AG09309 (cell line): ENCODE measurements around the gene RMND5B.

ENCODE experiments used
- DNase-seq: peaks from one replicate; pipeline ENCODE4 v3.0.0-alpha.2; 2010; ENCODE audit warnings: low read depth
- H3K4me3 ChIP-seq: 2 replicates; pipeline ENCODE4 v1.5.1; 2011; ENCODE audit warnings: mild to moderate bottlenecking, low read depth, low read length, moderate library complexity; ENCODE audit not compliant: control insufficient read depth
- TF ChIP-seq, protein P1 (sequence below): IDR thresholded peaks from 2 replicates; pipeline ENCODE4 v1.5.1; 2011; ENCODE audit warnings: mild to moderate bottlenecking, low read depth, low read length, inconsistent platforms; ENCODE audit not compliant: insufficient read depth, control insufficient read depth; ENCODE audit errors: missing control alignments

Gene RMND5B

DNA sequence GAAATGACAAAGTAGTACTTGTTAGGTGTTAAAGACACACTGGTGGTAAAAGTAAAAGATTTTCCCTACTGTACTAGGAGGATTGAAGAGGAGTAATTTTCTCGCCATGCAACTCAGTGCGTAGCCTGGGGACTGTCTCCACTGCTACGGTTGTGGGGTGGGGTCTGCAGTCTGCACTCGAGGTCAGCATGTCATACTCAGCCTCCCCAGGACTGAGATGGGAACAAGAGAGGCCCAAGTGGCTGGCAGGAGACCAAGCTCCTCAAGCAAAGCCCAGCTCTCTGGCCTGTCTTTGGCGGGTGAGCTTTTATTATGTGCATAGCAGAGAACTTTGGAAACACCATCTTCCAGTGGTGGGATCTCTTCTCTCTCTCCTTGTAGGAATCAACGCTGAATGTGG, 12.4 kb downstream of the RMND5B start:
- TF ChIP-seq, protein P1, sequence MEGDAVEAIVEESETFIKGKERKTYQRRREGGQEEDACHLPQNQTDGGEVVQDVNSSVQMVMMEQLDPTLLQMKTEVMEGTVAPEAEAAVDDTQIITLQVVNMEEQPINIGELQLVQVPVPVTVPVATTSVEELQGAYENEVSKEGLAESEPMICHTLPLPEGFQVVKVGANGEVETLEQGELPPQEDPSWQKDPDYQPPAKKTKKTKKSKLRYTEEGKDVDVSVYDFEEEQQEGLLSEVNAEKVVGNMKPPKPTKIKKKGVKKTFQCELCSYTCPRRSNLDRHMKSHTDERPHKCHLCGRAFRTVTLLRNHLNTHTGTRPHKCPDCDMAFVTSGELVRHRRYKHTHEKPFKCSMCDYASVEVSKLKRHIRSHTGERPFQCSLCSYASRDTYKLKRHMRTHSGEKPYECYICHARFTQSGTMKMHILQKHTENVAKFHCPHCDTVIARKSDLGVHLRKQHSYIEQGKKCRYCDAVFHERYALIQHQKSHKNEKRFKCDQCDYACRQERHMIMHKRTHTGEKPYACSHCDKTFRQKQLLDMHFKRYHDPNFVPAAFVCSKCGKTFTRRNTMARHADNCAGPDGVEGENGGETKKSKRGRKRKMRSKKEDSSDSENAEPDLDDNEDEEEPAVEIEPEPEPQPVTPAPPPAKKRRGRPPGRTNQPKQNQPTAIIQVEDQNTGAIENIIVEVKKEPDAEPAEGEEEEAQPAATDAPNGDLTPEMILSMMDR: no peak
- DNase-seq: no peak
- H3K4me3 ChIP-seq: no peak overlapping the region

DNA sequence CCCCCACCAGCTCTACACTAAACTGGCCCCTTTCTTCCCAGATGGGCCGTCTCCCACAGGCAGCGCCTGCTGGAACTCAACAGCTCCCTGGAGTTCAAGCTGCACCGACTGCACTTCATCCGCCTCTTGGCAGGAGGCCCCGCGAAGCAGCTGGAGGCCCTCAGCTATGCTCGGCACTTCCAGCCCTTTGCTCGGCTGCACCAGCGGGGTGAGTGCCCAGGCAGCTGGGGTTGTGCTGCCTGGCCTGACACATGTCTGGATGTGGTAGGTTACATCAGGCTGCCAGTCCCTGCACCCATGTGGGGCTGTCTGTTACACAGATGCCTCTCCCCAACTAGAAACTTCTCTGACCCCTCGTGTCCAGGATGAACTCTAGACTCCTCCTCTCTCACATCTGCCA, 13.1 kb downstream of the RMND5B start:
- no peak for DNase-seq
- no peak overlapping the region for H3K4me3 ChIP-seq
- TF ChIP-seq, protein P1: no peak

DNA sequence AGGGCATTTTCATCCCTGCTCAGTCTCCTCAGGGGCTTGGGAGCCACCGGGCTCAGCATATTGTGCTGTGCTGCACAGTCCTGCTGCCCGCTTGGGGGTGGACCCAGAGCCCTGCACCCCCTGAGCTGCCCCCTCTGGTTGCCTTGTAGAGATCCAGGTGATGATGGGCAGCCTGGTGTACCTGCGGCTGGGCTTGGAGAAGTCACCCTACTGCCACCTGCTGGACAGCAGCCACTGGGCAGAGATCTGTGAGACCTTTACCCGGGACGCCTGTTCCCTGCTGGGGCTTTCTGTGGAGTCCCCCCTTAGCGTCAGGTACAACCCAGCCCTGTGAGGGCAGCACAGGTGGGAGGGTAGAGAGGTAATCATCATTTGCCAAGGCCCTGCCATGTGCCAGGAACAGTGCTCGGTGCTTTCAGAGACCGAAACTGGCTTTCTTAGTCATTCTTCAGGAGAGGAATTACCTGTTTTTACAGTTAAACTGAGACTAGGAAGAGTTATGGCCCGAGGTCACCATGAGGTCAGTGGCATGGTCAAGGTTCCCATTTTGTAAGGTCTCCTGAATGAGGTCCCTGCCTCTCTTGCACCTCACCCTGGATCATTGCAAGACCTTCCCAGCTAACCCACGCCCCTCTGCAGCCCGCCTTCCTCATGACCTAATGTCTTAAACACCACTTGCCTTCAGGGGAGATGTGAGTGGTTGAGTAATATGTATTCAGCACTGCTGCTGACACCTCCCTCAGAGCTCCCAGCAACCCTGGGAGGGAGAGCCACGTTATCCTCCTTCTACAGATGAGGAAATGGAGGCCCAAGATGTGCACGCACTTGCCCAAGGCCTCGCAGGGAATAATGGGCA, 15.4 kb downstream of the RMND5B start:
- no peak for DNase-seq
- TF ChIP-seq, protein P1: peak; percentile 77
- H3K4me3 ChIP-seq: no peak overlapping the region

DNA sequence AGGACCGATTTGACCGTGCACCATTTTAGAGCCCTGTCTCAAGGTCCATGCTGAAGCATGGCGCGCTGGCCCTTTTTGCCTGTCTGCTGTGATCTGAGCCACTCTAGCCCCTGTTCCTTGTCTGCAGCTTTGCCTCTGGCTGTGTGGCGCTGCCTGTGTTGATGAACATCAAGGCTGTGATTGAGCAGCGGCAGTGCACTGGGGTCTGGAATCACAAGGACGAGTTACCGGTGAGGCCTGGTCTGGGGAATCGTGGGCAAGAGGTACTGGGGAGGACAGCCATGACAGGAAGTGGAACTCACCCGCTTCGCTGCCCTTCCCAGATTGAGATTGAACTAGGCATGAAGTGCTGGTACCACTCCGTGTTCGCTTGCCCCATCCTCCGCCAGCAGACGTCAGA, 16.6 kb downstream of the RMND5B start:
- TF ChIP-seq, protein P1: no peak
- no peak for DNase-seq
- no peak overlapping the region for H3K4me3 ChIP-seq

DNA sequence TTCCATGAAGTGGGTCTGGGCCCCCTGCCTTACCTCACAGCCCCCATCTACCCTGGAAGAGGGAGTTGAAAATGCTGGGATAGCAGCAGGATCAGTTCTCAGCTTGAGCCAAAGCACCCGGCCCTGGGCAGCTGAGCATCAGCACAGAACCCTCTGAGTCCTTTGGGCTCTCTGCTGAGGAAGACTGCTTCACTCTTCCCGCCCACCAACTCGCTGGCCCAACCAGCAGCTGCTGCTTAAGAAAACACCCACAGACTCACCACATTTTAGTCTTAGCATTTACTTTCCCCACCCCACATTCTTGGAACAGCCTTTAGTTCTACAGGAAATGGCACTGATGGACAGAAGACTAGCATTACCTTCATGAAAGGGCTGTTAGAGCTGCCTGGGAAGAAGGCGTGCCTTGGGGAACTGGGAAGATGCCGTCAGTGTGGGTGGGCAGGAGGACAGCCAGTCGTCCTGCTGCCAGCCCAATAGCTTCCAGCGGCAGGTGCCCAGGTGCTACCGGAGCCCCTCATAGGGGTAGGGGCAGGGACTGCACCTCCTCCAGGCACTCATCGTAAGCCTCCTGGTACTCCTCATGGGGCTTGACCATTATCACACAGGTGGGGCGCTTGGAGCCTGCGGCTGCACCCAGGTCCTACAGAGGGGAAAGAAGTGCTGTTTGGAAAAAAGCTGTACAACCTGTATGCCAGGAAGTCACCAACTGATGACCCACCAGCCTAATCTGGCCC, 18.6 kb downstream of the RMND5B start:
- no peak for DNase-seq
- H3K4me3 ChIP-seq: no peak overlapping the region
- TF ChIP-seq, protein P1: no peak

DNA sequence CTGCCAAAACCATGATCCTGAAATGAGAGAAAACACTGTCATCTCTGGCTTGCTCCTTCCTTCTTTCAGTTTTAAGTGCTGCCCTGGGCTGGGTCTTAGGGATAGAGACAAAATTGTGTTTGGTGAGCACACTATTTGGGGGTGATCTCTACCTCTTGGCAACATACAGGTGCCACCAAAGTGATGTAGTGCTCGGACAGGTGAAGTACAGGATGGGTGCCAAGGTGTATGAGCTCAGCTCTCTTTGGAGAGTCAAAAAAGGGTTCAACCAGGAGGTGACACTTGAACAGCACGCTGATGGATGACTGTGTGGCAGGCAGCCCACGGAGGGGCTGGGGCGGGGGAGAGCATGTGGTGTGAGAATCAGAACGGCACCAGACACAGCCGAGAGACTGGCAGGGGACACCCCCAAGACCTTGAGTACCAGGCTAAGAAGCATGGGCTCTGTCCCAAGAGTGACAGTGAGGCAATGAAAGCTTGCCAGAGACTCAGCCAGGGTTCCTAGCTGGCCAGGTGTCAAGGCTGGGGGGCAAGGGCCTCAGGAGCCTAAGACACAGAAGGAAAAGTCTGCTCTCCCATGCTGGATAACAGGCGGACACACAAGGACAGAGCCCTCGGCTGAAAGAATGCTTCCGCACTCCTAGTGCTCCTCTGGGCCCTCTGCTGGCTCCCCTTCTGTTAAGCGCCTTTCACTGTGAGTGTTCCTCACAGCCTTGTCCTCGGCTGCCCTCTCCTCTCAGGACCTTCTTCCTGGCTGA, 20.3 kb downstream of the RMND5B start:
- DNase-seq: no peak
- no peak overlapping the region for H3K4me3 ChIP-seq
- TF ChIP-seq, protein P1: no peak
